ENCODE measurements around the gene SUCLG2.

DNA sequence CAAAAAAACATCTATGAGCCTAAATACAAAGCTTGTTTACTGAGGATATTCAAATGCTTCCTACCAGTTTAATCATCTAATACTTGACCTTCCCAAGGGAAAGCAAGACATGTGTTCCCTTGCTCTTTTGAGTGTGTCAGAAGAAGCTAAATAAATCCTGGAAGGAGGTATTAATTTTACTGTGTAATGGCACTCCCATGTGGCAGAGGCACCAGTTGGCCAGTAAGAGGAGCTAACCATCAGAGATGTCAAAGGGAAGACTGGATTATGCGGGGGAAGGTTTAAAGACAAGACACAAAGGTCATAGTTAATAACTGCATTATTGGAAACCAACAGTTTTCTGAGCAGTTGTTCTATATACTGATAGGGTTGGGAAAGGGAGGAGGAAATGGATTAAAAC lies 125.1 kb downstream of the SUCLG2 start:
- TF ChIP-seq EZH2 (IDR thresholded peaks at IDR 0.05; ENCODE audit: borderline replicate concordance, low read length): no peak
- TF ChIP-seq, protein P1, sequence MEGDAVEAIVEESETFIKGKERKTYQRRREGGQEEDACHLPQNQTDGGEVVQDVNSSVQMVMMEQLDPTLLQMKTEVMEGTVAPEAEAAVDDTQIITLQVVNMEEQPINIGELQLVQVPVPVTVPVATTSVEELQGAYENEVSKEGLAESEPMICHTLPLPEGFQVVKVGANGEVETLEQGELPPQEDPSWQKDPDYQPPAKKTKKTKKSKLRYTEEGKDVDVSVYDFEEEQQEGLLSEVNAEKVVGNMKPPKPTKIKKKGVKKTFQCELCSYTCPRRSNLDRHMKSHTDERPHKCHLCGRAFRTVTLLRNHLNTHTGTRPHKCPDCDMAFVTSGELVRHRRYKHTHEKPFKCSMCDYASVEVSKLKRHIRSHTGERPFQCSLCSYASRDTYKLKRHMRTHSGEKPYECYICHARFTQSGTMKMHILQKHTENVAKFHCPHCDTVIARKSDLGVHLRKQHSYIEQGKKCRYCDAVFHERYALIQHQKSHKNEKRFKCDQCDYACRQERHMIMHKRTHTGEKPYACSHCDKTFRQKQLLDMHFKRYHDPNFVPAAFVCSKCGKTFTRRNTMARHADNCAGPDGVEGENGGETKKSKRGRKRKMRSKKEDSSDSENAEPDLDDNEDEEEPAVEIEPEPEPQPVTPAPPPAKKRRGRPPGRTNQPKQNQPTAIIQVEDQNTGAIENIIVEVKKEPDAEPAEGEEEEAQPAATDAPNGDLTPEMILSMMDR (IDR thresholded peaks at IDR 0.05; ENCODE audit: low read length): peak; percentile 9; the same call in 1 of the 2 replicates

Data from OCI-LY1 (cell line).